Activated CD4-positive, alpha-beta T cell treated with anti-CD3 and anti-CD28 coated beads, Interleukin-2, Interleukin-6, amounts not matched to agents 100 ng/mL and 50 ng/mL, durations not matched to agents 16 hours and 8 hours (primary cell): ENCODE results near the gene NUP88.

Experiments used
- DNase-seq: peaks from one replicate; pipeline ENCODE4 v3.0.0-alpha.2; 2020

The NUP88 gene

DNA sequence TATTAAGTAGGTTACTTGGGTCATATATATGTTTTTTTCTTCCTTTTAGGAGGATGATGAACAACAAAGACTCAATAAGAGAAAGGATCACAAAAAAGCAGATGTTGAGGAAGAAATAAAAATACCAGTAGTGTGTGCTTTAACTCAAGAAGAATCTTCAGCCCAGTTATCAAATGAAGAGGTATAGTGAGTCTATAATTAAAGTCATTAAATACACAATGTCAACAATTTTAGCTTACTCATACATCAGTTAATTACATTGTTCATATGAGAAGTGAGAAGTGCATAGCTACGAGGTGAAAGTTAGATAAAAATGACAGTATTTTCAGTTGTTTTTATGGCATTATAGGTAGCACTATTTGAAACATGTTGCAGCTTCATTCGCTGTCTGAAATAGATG is 65.2 kb downstream of the NUP88 start:
- DNase-seq, result no peak

DNA sequence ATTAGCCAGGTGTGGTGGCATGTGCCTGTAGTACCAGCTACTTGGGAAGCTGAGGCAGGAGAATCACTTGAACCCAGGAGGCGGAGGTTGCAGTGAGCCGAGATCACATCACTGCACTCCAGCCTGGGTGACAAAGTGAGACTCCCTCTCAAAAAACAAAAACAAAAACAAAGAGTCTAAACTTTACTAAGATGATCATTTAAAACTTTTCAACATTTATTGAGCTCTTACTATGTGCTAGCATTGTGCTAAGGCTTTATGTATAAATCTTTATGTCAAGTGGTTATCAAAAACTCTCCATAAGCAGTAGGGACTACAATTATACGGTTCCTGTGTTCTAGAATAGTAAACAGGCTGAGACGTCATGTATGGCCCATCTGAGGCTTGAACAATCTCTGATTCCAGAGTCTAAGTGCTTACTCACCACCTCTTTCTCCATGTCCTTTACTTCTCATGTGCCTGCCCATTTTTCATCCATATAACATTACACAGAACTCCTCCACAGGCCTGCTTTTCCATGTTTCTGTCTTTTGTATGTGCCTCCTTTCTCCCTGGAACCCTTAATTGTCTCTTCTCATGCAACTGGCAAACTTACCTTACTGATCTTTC is 66.7 kb downstream of the NUP88 start:
- no peak for DNase-seq

DNA sequence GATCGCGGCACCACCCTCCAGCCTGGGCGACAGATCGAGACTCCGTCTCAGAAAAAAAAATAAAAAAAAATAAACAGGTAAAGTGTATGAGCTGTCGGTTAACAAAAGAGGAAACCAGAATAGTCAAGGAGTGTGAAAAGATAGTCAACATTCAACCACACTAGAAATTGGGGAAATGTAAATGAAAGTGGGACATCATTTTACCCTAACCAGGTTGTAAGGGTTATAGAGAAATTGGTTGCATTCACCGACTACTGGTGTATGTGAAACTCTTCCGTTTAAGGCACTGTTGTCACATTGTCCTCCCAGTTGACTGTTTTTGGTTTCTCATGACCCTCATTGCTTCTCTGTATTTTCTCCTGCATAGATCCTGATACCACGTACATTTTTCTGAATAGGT is 74.5 kb downstream of the NUP88 start:
- no peak for DNase-seq
